AG08396 (cell line): Measurements from ENCODE around the gene TANC1.
"Not testable (repeated sequence)": the region's sequence is repeated elsewhere in the genome, so short reads cannot be mapped to it uniquely, and the experiment has no call there.

Source experiments
- DNase-seq: peaks from one replicate; pipeline ENCODE4 v3.0.0; 2012; ENCODE audit warnings: low spot score, mixed read lengths

The TANC1 gene

GRCh38 chr2:159029936-159030335 is 61.5 kb downstream of the TANC1 start:
- DNase-seq = no peak

- DNase-seq = peak; percentile 64
These were observed 62.4 kb downstream of the TANC1 start for GRCh38 chr2:159030674-159031380.

GRCh38 chr2:159032146-159032545 is 63.7 kb downstream of the TANC1 start:
- no peak for DNase-seq

GRCh38 chr2:159032580-159032979 is 64.1 kb downstream of the TANC1 start:
- DNase-seq = no peak

- DNase-seq = no peak
These were observed 66.3 kb downstream of the TANC1 start for GRCh38 chr2:159034713-159035112.

GRCh38 chr2:159035790-159036411 is 67.5 kb downstream of the TANC1 start:
- no peak for DNase-seq

GRCh38 chr2:159036461-159036860 is 68.0 kb downstream of the TANC1 start:
- not testable (repeated sequence) for DNase-seq

- not testable (repeated sequence) for DNase-seq
These were observed 72.9 kb downstream of the TANC1 start for GRCh38 chr2:159041328-159041727.

- no peak for DNase-seq
These were observed 73.8 kb downstream of the TANC1 start for GRCh38 chr2:159042115-159042850.

GRCh38 chr2:159043710-159044109 is 75.3 kb downstream of the TANC1 start:
- DNase-seq = no peak

GRCh38 chr2:159044804-159045286 is 76.4 kb downstream of the TANC1 start:
- DNase-seq = peak; percentile 36

GRCh38 chr2:159045545-159046454 is 77.4 kb downstream of the TANC1 start:
- DNase-seq = no peak

- DNase-seq = peak; percentile 22
These were observed 78.5 kb downstream of the TANC1 start for GRCh38 chr2:159046966-159047365.

GRCh38 chr2:159050426-159050825 is 82.0 kb downstream of the TANC1 start:
- DNase-seq = no peak

GRCh38 chr2:159051133-159051532 is 82.7 kb downstream of the TANC1 start:
- no peak for DNase-seq

- DNase-seq = no peak
These were observed 83.2 kb downstream of the TANC1 start for GRCh38 chr2:159051661-159052060.

GRCh38 chr2:159052157-159052601 is 83.7 kb downstream of the TANC1 start:
- no peak for DNase-seq

GRCh38 chr2:159053161-159054031 is 85.0 kb downstream of the TANC1 start:
- peak; percentile 43 for DNase-seq

- no peak for DNase-seq
These were observed 85.5 kb downstream of the TANC1 start for GRCh38 chr2:159054032-159054334.

GRCh38 chr2:159054985-159055384 is 86.5 kb downstream of the TANC1 start:
- DNase-seq = no peak

- no peak for DNase-seq
These were observed 92.1 kb downstream of the TANC1 start for GRCh38 chr2:159060518-159060917.
